ENCODE results near the gene PIP4K2A.
"Not testable (repeated sequence)": the region's sequence is repeated elsewhere in the genome, so short reads cannot be mapped to it uniquely, and the experiment has no call there.

PIP4K2A gene

GRCh38 chr10:22714479-22715289 lies at the start of gene PIP4K2A:
PIP4K2A (minus strand) TSS chr10:22714578; CDS start chr10:22714326, 252 bp downstream.
- in situ Hi-C loops (cut with HindIII; ENCODE audit: low sequenced_read_pairs) = no loop called here

GRCh38 chr10:22761569-22762220 lies 47.3 kb upstream of the PIP4K2A start:
- in situ Hi-C loops (cut with HindIII; ENCODE audit: low sequenced_read_pairs) = loop anchor here (5.0 kb wide), 1 partner anchor 91 kb away; no protein-coding TSS in a partner anchor

GRCh38 chr10:22760025-22760424 lies 45.6 kb upstream of the PIP4K2A start:
- in situ Hi-C loops (cut with HindIII; ENCODE audit: low sequenced_read_pairs) = loop anchor here (5.0 kb wide), 1 partner anchor 92 kb away; no protein-coding TSS in a partner anchor

- in situ Hi-C loops (cut with HindIII; ENCODE audit: low sequenced_read_pairs) = no loop called here
These were observed 44.5 kb upstream of the PIP4K2A start for GRCh38 chr10:22758867-22759266.

GRCh38 chr10:22754296-22754695 lies 39.9 kb upstream of the PIP4K2A start:
- in situ Hi-C loops (cut with HindIII; ENCODE audit: low sequenced_read_pairs) = no loop called here

- in situ Hi-C loops (cut with HindIII; ENCODE audit: low sequenced_read_pairs) = no loop called here
These were observed 39.4 kb upstream of the PIP4K2A start for GRCh38 chr10:22753786-22754185.

GRCh38 chr10:22752272-22752889 lies 38.0 kb upstream of the PIP4K2A start:
- in situ Hi-C loops (cut with HindIII; ENCODE audit: low sequenced_read_pairs) = no loop called here

GRCh38 chr10:22750131-22750530 lies 35.8 kb upstream of the PIP4K2A start:
- in situ Hi-C loops (cut with HindIII; ENCODE audit: low sequenced_read_pairs) = no loop called here

GRCh38 chr10:22744858-22745257 lies 30.5 kb upstream of the PIP4K2A start:
- in situ Hi-C loops (cut with HindIII; ENCODE audit: low sequenced_read_pairs) = not testable (repeated sequence)

GRCh38 chr10:22742678-22743077 lies 28.3 kb upstream of the PIP4K2A start:
- in situ Hi-C loops (cut with HindIII; ENCODE audit: low sequenced_read_pairs) = no loop called here

GRCh38 chr10:22741631-22742030 lies 27.3 kb upstream of the PIP4K2A start:
- in situ Hi-C loops (cut with HindIII; ENCODE audit: low sequenced_read_pairs) = not testable (repeated sequence)

GRCh38 chr10:22740180-22740579 lies 25.8 kb upstream of the PIP4K2A start:
- in situ Hi-C loops (cut with HindIII; ENCODE audit: low sequenced_read_pairs) = no loop called here

- in situ Hi-C loops (cut with HindIII; ENCODE audit: low sequenced_read_pairs) = no loop called here
These were observed 23.2 kb upstream of the PIP4K2A start for GRCh38 chr10:22737587-22737986.

GRCh38 chr10:22736134-22736533 lies 21.8 kb upstream of the PIP4K2A start:
- in situ Hi-C loops (cut with HindIII; ENCODE audit: low sequenced_read_pairs) = no loop called here

- in situ Hi-C loops (cut with HindIII; ENCODE audit: low sequenced_read_pairs) = no loop called here
These were observed 19.6 kb upstream of the PIP4K2A start for GRCh38 chr10:22733992-22734391.

GRCh38 chr10:22727663-22728062 lies 13.3 kb upstream of the PIP4K2A start:
- in situ Hi-C loops (cut with HindIII; ENCODE audit: low sequenced_read_pairs) = no loop called here

GRCh38 chr10:22727112-22727511 lies 12.7 kb upstream of the PIP4K2A start:
- in situ Hi-C loops (cut with HindIII; ENCODE audit: low sequenced_read_pairs) = no loop called here

- in situ Hi-C loops (cut with HindIII; ENCODE audit: low sequenced_read_pairs) = loop anchor here (5.0 kb wide), 1 partner anchor 102 kb away; no protein-coding TSS in a partner anchor
These were observed 10.4 kb upstream of the PIP4K2A start for GRCh38 chr10:22724773-22725172.

GRCh38 chr10:22723783-22724182 lies 9.4 kb upstream of the PIP4K2A start:
- in situ Hi-C loops (cut with HindIII; ENCODE audit: low sequenced_read_pairs) = loop anchor here (5.0 kb wide), 1 partner anchor 101 kb away; no protein-coding TSS in a partner anchor

GRCh38 chr10:22723343-22723779 lies 9.0 kb upstream of the PIP4K2A start:
- in situ Hi-C loops (cut with HindIII; ENCODE audit: low sequenced_read_pairs) = loop anchor here (5.0 kb wide), 1 partner anchor 101 kb away; no protein-coding TSS in a partner anchor

GRCh38 chr10:22722626-22723169 lies 8.3 kb upstream of the PIP4K2A start:
- in situ Hi-C loops (cut with HindIII; ENCODE audit: low sequenced_read_pairs) = loop anchor here (5.0 kb wide), 1 partner anchor 100 kb away; no protein-coding TSS in a partner anchor
